Liver (tissue), 9 donors: Measurements from ENCODE around the gene SNX7. TPM values are rescaled to one million over a fixed set of nuclear protein-coding genes. Genes with fewer than 3 reads are reported as not detected.

Experiments
- DNase-seq: peaks from one replicate; pipeline ENCODE4 v3.0.0-alpha.2; 2017; ENCODE audit warnings: low spot score
- H3K27ac ChIP-seq, 2 donors: one replicate each; pipeline ENCODE4 v1.7.0; 2013; ENCODE audit warnings: inconsistent platforms in 2 of 2, low read length in 2 of 2, control low read depth in 1 of 2, low read depth in 1 of 2, mild to moderate bottlenecking in 1 of 2
- H3K27me3 ChIP-seq, 4 donors: one replicate each; pipeline versions ENCODE4 v1.6.1 to v1.7.0; 2013; ENCODE audit warnings: low read length in 3 of 4, inconsistent platforms in 1 of 4, mild to moderate bottlenecking in 1 of 4, moderate library complexity in 1 of 4; ENCODE audit not compliant: control insufficient read depth in 4 of 4, insufficient read depth in 4 of 4
- H3K36me3 ChIP-seq, 4 donors: one replicate each; pipeline versions ENCODE4 v1.6.1 to v1.7.0; 2013; ENCODE audit warnings: low read length in 3 of 4, mild to moderate bottlenecking in 3 of 4, low read depth in 1 of 4, moderate library complexity in 1 of 4; ENCODE audit not compliant: control insufficient read depth in 4 of 4, insufficient read depth in 3 of 4
- H3K4me1 ChIP-seq, 4 donors: one replicate each; pipeline versions ENCODE4 v1.6.1 to v1.7.0; 2013; ENCODE audit warnings: low read length in 3 of 4, mild to moderate bottlenecking in 3 of 4, moderate library complexity in 1 of 4; ENCODE audit not compliant: control insufficient read depth in 4 of 4, insufficient read depth in 4 of 4
- H3K4me3 ChIP-seq, 3 donors: one replicate each; pipeline versions ENCODE4 v1.6.1 to v1.7.0; 2013; ENCODE audit warnings: low read length in 3 of 3, control low read depth in 1 of 3, low read depth in 1 of 3, mild to moderate bottlenecking in 1 of 3
- H3K9ac ChIP-seq, 2 donors: one replicate each; pipeline ENCODE4 v1.7.0; 2013; ENCODE audit warnings: low read length in 2 of 2, mild to moderate bottlenecking in 2 of 2, moderate library complexity in 2 of 2, control low read depth in 1 of 2, low read depth in 1 of 2
- H3K9me3 ChIP-seq, 4 donors: one replicate each; pipeline versions ENCODE4 v1.6.1 to v1.7.0; 2013; ENCODE audit warnings: low read length in 3 of 4; ENCODE audit not compliant: control insufficient read depth in 4 of 4
- ATF3 ChIP-seq: IDR thresholded peaks from 2 replicates; pipeline ENCODE4 v1.6.1; 2016; ENCODE audit warnings: antibody characterized with exemption
- CTCF ChIP-seq: fragments of 150-350 bp; IDR thresholded peaks from 2 replicates; pipeline ENCODE4 v1.5.1; 2017; ENCODE audit warnings: improper control_type of control experiment, low read depth, low read length; ENCODE audit not compliant: missing input control
- EGR1 ChIP-seq, 2 donors: IDR thresholded peaks; 2 replicates each; pipeline ENCODE4 v1.6.1; 2016 to 2018; ENCODE audit warnings: antibody characterized with exemption in 2 of 2, low read depth in 2 of 2
- FOXA1 ChIP-seq: IDR thresholded peaks from 2 replicates; pipeline ENCODE4 v1.6.1; 2016; ENCODE audit warnings: antibody characterized with exemption
- FOXA2 ChIP-seq: IDR thresholded peaks from 2 replicates; pipeline ENCODE4 v1.6.1; 2016; ENCODE audit warnings: antibody characterized with exemption
- GABPA ChIP-seq, 2 donors: IDR thresholded peaks in 1 of 2; conservative IDR thresholded peaks in 1 of 2; 2 replicates each; pipeline ENCODE4 v1.6.1; 2016; ENCODE audit warnings: antibody characterized with exemption in 2 of 2, mild to moderate bottlenecking in 1 of 2, moderate library complexity in 1 of 2
- HNF4A ChIP-seq, 2 donors: conservative IDR thresholded peaks; 2 replicates each; pipeline ENCODE4 v1.6.1; 2016; ENCODE audit warnings: antibody characterized with exemption in 2 of 2, mild to moderate bottlenecking in 2 of 2
- HNF4G ChIP-seq: IDR thresholded peaks from 2 replicates; pipeline ENCODE4 v1.6.1; 2016; ENCODE audit warnings: antibody characterized with exemption
- MAX ChIP-seq: IDR thresholded peaks from 2 replicates; pipeline ENCODE4 v1.6.1; 2016; ENCODE audit warnings: antibody characterized with exemption
- NR2F2 ChIP-seq: IDR thresholded peaks from 2 replicates; pipeline ENCODE4 v1.6.1; 2016; ENCODE audit warnings: antibody characterized with exemption
- RAD21 ChIP-seq, 2 donors: IDR thresholded peaks; 2 replicates each; pipeline ENCODE4 v1.6.1; 2016; ENCODE audit warnings: antibody characterized with exemption in 2 of 2, mild to moderate bottlenecking in 2 of 2
- RXRA ChIP-seq, 2 donors: IDR thresholded peaks; 2 replicates each; pipeline ENCODE4 v1.6.1; 2017 to 2018; ENCODE audit warnings: antibody characterized with exemption in 2 of 2, mild to moderate bottlenecking in 1 of 2
- SP1 ChIP-seq: IDR thresholded peaks from 2 replicates; pipeline ENCODE4 v1.6.1; 2018; ENCODE audit warnings: antibody characterized with exemption, mild to moderate bottlenecking
- TAF1 ChIP-seq: conservative IDR thresholded peaks from 2 replicates; pipeline ENCODE4 v1.6.1; 2016; ENCODE audit warnings: antibody characterized with exemption, mild to moderate bottlenecking
- YY1 ChIP-seq: IDR thresholded peaks from 2 replicates; pipeline ENCODE4 v1.6.1; 2016; ENCODE audit warnings: antibody characterized with exemption, mild to moderate bottlenecking
- ZBTB33 ChIP-seq: IDR thresholded peaks from 2 replicates; pipeline ENCODE4 v1.6.1; 2016; ENCODE audit warnings: antibody characterized with exemption
- WGBS: extraction: QIAGEN DNeasy Blood & Tissue Kit; methylation state at CpG from one replicate; pipeline ENCODE4 v1.1.7; 2013; 5-methylcytosine and 5-hydroxymethylcytosine counted together
- polyA plus RNA-seq, 2 donors: library from polyadenylated mRNA; stranded (reverse) in 1 of 2; unstranded in 1 of 2; fragments of 200-250 nt in 1 of 2; fragments of >200 nt in 1 of 2; fragmentation: Nextera tagmentation in 1 of 2; extraction: Ambion mirVana in 1 of 2; gene quantifications; one replicate each; pipeline versions ENCODE4 v1.2.1 to v1.2.3, GENCODE V29; 2013 to 2015
- total RNA-seq, 2 donors: library from RNA; depleted of rRNA; stranded (reverse); fragments of >200 nt; gene quantifications; one replicate each; pipeline ENCODE4 v1.2.3, GENCODE V29; 2014
- donor health status: healthy.
- donor health status: healthy.
- donor health status: healthy.
- donor health status: healthy.
- donor health status: healthy.

The SNX7 gene
- total and polyA plus RNA-seq, 4 donors = 9.4 to 12.8 (median 9.8) TPM

- TF ChIP-seq CTCF (no peak), NR2F2 (no peak)
These were observed 102.1 kb downstream of the SNX7 start (continued) for GRCh38 chr1:98763488-98764150.

GRCh38 chr1:98764485-98764884 is 103.0 kb downstream of the SNX7 start:
- Histone ChIP-seq H3K4me1 (no peaks in the 10 kb centered on the region), H3K27ac (no peak overlapping the region), H3K9me3 (no peaks in the 10 kb centered on the region), H3K9ac (no peak overlapping the region), H3K36me3 (no peaks in the 10 kb centered on the region), H3K27me3 (no peaks in the 10 kb centered on the region), H3K4me3 (no peak overlapping the region)
- WGBS = 90% methylated on average over 1 of the region's 1 CpG
- no peak for TF ChIP-seq NR2F2
- no peak for TF ChIP-seq CTCF
- no peak for TF ChIP-seq HNF4A (conservative IDR thresholded peaks at IDR 0.05)
- no peak for TF ChIP-seq EGR1 (IDR thresholded peaks at IDR 0.05; ENCODE audit: low read depth in 2 of 2)
- TF ChIP-seq FOXA2 = no peak
- no peak for DNase-seq

- no peaks in the 10 kb centered on the region for H3K4me1 ChIP-seq
- TF ChIP-seq YY1 (no peak), HNF4G (no peak), ZBTB33 (no peak), HNF4A (conservative IDR thresholded peaks at IDR 0.05) (no peak), GABPA (IDR thresholded peaks at IDR 0.05 in 1 of 2, conservative IDR thresholded peaks at IDR 0.05 in 1 of 2) (no peak), SP1 (no peak), TAF1 (no peak), RAD21 (IDR thresholded peaks at IDR 0.05) (no peak), ATF3 (no peak), FOXA1 (no peak), RXRA (IDR thresholded peaks at IDR 0.05) (no peak), CTCF (no peak), FOXA2 (no peak), MAX (no peak)
These were observed 104.7 kb downstream of the SNX7 start for GRCh38 chr1:98766255-98766654.

More at GRCh38 chr1:98766255-98766654, 104.7 kb downstream of the SNX7 start:
- Histone ChIP-seq H3K27ac (no peak overlapping the region), H3K4me3 (no peak overlapping the region), H3K9ac (no peak overlapping the region), H3K27me3 (no peaks in the 10 kb centered on the region), H3K9me3 (no peaks in the 10 kb centered on the region), H3K36me3 (no peaks in the 10 kb centered on the region)
- DNase-seq = no peak
- WGBS = 89% methylated on average over 4 of the region's 4 CpGs
